GM19395 (cell line): ENCODE data around the gene ARHGAP29.

ENCODE experiments used
- ATAC-seq: cut with Tn5 transposase; IDR thresholded peaks from one replicate; pipeline ENCODE4 v1.9.1; 2021; ENCODE audit warnings: mild to moderate bottlenecking, moderate library complexity; ENCODE audit not compliant: unreplicated experiment

ARHGAP29 gene, protein sequence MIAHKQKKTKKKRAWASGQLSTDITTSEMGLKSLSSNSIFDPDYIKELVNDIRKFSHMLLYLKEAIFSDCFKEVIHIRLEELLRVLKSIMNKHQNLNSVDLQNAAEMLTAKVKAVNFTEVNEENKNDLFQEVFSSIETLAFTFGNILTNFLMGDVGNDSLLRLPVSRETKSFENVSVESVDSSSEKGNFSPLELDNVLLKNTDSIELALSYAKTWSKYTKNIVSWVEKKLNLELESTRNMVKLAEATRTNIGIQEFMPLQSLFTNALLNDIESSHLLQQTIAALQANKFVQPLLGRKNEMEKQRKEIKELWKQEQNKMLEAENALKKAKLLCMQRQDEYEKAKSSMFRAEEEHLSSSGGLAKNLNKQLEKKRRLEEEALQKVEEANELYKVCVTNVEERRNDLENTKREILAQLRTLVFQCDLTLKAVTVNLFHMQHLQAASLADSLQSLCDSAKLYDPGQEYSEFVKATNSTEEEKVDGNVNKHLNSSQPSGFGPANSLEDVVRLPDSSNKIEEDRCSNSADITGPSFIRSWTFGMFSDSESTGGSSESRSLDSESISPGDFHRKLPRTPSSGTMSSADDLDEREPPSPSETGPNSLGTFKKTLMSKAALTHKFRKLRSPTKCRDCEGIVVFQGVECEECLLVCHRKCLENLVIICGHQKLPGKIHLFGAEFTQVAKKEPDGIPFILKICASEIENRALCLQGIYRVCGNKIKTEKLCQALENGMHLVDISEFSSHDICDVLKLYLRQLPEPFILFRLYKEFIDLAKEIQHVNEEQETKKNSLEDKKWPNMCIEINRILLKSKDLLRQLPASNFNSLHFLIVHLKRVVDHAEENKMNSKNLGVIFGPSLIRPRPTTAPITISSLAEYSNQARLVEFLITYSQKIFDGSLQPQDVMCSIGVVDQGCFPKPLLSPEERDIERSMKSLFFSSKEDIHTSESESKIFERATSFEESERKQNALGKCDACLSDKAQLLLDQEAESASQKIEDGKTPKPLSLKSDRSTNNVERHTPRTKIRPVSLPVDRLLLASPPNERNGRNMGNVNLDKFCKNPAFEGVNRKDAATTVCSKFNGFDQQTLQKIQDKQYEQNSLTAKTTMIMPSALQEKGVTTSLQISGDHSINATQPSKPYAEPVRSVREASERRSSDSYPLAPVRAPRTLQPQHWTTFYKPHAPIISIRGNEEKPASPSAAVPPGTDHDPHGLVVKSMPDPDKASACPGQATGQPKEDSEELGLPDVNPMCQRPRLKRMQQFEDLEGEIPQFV

GRCh38 chr1:94237291-94238226 is at the start of gene ARHGAP29:
TSS of gene ARHGAP29 (minus strand) at chr1:94237584. CDS start at chr1:94231611, 5,973 bp downstream.
- ATAC-seq, result peak; percentile 90

DNA sequence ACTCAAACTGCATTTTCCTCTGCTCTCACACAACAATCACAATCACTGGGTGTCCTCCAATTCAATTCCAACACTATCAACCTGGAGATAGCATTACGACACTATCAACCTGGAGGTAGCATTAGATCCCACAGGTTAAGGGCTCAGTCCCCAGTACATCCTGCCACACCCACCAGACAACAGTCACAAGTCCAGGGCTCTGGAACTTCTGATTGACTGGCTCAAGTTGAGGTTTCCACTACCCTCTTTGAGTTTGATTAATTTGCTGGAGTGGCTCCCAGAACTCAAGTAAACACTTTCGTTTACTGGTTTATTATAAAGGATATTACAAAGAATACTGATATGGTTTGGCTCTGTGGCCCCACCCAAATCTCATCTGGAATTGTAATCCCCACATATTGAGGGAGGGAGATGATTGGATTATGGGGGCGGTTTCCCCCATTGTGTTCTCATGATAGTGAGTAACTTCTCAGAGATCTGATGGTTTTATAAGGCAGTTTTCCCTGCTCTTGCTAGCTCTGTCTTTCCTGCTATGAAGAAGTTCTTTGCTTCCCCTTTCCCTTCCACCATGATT is 49.6 kb upstream of the ARHGAP29 start:
- no peak for ATAC-seq

- no peak for ATAC-seq
These were observed 47.8 kb upstream of the ARHGAP29 start for GRCh38 chr1:94285031-94285654.

- ATAC-seq, result peak; percentile 90
These were observed 47.1 kb upstream of the ARHGAP29 start for GRCh38 chr1:94284476-94284875.

DNA sequence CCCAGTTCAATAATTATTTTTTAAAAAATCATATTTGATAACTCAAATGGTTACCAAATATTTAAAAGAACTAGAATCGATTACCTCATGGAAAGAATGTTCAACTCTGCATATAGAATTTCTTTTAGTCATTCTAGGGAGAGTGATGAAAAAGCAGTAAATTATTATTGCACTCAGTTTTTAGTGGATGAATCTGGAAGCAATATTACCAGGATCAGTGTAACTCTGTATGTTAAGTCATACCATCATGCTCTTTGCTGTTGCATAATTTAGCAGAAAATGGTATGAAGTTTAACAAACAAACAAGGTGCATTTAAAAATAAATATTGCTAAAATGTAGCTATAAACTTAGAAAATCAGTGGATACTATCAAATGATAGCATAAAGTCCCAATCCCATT is 46.1 kb upstream of the ARHGAP29 start:
- ATAC-seq, result no peak

DNA sequence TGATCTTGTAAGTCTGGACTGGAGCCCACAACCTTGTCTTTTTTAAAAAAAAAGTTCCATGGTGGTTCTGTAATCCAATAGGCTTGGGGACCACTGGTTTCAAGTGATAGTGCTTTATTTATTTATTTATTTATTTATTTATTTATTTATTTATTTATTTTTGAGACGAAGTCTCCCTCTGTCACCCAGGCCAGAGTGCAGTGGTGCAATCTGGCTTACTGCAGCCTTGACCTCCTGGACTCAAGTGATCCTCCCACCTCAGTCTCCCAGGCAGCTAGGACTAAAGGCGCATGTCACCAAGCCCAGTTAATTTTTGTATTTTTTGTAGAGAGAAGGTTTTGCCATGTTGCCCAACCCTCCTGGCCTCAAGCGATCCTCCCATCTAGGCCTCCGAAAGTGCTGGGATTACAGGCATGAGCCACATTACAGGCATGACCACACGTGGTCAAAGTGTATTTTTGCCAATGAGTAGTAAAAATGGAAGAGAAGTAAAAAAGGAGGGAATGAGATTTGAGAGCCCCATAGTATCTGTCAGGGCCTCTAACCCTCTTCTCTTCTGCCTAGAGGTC is 44.8 kb upstream of the ARHGAP29 start:
- no peak for ATAC-seq

GRCh38 chr1:94281361-94282142 is 44.2 kb upstream of the ARHGAP29 start:
- ATAC-seq, result no peak

GRCh38 chr1:94280541-94280940 is 43.2 kb upstream of the ARHGAP29 start:
- ATAC-seq, result no peak

DNA sequence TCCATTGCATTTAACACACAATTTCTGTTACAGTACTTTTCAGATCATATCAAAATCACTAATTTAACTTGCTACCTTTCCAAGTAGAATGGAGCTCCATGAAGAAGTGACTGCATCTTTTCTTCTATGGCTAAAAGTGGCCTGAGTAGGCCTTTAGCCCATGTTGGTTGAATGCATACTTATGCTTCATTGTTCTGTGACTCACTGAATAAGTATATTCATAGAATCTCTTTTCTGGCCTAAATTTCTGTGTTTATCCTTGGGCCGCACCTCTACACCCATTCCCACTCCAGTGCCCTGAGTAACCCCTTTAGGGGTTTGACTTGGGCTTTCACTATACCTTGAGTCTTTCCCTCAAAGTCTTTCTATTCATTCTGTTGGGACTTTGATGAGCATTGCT is 42.1 kb upstream of the ARHGAP29 start:
- no peak for ATAC-seq

DNA sequence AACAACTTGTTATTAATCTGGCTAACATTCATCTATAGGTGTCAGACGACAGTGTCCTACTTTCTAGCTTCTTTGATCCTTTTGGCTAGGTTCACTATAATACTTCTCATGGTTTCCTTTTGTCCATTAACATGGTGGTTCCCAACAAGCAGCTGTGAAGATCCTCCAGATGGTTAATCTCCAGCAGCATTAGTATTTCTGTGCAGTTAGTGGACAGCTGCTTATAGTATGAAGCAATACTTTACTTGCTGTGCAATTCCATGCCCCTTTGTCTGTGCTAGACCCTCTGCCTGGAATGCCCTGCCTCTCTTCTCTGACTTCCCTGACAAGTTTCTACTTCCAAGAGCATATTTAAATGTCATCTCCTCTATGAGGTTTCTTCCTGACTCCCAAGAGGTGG is 41.7 kb upstream of the ARHGAP29 start:
- ATAC-seq, result no peak

GRCh38 chr1:94276988-94277434 is 39.6 kb upstream of the ARHGAP29 start:
- ATAC-seq, result no peak

- ATAC-seq, result no peak
These were observed 37.7 kb upstream of the ARHGAP29 start for GRCh38 chr1:94275083-94275482.

DNA sequence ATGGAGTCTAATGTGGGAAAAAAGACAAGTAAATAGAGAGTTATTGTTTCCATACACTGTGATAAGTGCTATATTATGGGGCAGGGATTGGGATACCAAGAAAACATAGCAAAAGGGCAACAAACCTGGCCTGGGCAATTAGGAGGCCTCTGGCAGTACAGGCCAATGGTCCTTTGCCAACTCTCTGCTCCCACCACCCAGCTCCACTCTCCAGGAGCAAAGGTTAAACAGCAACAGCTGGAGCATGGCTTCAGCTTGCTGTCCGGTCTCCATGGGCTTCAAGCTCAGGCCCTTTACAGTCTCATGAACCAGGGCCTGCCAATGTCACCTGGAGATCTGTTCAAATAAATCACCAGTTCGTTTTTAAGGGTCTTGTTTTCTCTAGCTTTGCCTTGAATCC is 37.2 kb upstream of the ARHGAP29 start:
- no peak for ATAC-seq

- ATAC-seq, result no peak
These were observed 35.7 kb upstream of the ARHGAP29 start for GRCh38 chr1:94273111-94273510.

DNA sequence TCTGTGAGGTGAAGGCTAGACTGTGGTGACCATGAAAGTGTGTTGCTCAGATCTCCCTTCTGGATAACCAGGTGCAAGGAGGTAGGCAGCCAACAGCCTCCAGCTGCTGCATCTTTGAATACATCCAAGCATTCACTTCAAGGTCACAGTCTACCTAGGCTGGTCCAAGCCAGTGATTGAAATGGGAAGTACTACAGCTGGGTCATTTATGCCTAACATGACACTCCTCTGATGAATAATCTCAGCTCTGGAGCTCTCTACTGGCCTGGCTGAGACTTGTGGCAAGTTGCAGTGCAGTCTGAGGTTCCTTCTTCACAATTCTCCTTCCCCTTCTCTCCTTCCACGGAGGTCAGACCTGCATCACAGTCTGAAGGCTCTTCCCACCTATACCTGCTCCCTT is 35.0 kb upstream of the ARHGAP29 start:
- no peak for ATAC-seq

DNA sequence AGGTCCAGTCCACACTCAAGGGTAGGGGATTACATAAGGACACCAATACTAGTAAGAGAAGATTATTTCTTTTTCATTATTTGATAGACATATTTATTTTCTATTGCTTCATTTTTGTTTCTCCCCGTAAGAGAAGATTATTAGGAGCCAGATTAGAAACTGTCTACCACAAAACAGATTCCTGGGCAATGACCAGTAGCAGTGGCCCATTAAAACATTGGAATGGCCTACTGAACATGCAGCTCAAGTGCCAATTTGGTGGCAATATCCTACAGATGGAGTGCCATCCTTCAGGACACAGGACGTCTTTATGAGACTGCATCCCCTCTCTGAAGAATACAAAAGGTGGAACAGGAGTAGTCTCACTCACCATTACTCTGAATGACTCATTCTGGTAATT is 34.0 kb upstream of the ARHGAP29 start:
- ATAC-seq, result no peak

- no peak for ATAC-seq
These were observed 33.4 kb upstream of the ARHGAP29 start for GRCh38 chr1:94270801-94271203.

GRCh38 chr1:94269921-94270320 is 32.5 kb upstream of the ARHGAP29 start:
- ATAC-seq, result no peak
